HG02610 (cell line): Measurements from ENCODE around the gene SIK3.
A peak's percentile ranks its signal among the peaks of the same experiment; 100 is the strongest.

ENCODE experiments used
- ATAC-seq: cut with Tn5 transposase; IDR thresholded peaks from one replicate; pipeline ENCODE4 v1.9.1; 2021; ENCODE audit warnings: mild to moderate bottlenecking, moderate library complexity; ENCODE audit not compliant: unreplicated experiment

The SIK3 gene

DNA sequence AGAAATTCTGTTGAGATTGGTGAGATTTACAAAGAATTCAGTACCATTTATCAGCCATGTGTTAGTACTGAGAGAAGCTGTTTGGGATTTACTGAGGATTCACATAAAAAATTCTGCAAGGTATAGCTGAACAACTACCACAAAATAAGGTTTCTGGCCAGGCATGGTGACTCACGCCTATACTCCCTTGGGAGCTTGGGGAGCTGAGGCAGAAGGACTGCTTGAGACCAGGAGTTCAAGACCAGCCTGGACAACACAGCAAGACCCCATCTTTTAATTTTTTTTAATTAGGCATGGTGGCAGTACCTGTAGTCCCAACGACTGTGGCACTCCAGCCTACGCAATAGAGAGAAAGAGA is 86.7 kb downstream of the SIK3 start:
- ATAC-seq = no peak

DNA sequence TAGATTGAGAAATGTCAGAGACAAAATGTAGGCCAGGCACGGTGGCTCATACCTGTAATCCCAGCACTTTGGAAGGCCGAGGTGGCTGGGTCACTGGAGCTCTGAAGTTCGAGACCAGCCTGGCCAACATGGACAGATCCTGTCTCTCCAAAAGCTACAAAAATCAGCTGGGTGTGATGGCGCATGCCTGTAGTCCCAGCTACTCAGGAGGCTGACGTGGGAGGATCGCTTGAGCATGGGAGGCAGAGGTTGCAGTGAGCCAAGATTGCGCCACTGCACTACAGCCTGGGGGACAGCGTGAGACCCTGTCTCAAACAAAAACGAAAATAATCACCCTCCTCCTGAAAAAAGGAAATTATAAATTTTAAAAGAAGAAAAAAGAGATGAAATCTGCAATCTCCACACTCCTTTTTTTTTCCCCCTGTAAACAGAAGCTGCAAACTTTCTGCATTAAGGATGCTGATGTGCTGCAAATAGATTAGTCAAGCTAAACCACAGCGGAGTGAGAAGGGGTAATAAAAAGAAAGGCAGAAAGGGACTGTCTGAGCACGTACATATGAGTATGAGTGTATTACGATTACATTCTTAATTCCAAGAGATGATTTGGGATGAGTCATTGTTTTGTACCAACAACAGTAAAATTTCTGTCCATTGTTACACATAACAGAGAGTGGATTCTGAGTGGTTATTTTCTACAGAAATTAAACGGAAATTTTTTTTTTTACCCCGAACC is 87.3 kb downstream of the SIK3 start:
- no peak for ATAC-seq

- no peak for ATAC-seq
These were observed 88.2 kb downstream of the SIK3 start for GRCh38 chr11:117009905-117010605.

GRCh38 chr11:117005758-117006157 is 92.5 kb downstream of the SIK3 start:
- no peak for ATAC-seq

- no peak for ATAC-seq
These were observed 95.5 kb downstream of the SIK3 start for GRCh38 chr11:117002639-117003299.

DNA sequence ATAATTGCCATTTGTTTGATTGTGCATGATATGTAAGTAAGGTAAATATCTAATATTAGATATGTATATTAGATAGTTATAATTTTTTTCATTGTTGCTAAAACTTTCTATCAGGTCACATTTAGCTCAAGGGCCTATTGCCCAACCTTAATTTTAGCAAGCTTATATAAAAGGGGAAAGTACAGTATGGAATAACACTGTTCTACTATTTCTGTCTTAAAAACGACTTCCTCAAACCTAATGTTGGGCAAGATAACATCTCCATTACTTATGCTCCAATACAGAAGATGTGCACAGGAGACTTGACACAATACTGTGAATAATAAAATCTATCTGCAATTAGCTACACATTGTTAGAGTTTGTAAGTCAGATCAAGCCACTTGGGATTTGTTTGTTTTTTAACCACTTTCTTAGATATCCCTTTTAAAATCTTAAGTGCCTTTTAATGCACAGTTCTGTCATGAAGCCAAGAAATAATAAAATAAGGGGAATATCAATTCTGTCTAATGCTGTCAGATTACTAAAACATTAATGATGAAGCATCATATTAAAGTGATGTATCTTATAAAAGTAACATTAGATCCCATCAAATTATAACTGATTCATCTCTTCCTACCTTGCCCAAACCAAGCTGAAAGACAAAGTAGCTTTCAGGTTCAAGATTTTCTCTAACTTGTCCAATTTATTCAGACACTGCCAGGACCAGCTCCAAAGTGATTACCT is 98.1 kb downstream of the SIK3 start:
- no peak for ATAC-seq

DNA sequence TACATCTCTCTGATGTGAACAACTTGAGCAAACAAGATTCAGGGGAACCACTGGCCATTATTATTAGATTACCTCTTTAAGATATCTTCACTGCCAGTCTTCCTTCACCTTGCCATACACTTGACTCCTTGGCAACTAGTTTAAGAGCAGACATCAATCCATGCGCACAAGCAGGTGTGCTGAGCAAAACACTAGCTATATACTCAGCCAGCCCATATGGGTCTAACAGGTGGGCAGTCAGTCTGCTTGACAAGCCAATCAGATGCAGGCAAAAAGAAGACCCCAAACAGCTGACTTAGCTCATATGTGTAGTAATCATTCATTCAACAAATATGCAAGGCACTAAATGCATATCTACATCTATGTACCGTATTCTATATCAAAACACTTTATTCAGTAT is 101.2 kb downstream of the SIK3 start:
- no peak for ATAC-seq

- no peak for ATAC-seq
These were observed 104.0 kb downstream of the SIK3 start for GRCh38 chr11:116994195-116994594.

- no peak for ATAC-seq
These were observed 104.6 kb downstream of the SIK3 start for GRCh38 chr11:116993599-116993998.

GRCh38 chr11:116991491-116991890 is 106.7 kb downstream of the SIK3 start:
- ATAC-seq = no peak

DNA sequence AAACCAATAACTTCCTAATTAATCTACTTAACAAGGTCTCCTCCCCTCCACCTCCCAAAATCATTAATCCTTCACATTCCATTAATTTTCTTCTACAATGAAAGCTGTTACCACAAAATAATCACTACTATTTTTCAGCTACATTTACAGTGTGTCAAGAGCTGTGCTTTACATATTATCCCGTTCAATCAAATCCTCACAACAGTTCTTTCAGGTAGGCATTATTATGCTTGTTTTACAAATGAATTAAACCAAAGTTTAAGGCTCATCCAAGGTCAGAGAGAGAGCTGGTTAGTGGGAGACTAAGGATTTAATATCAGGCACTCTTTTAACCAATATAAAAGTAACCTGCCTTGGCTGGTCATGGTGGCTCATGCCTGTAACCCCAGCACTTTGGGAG is 107.4 kb downstream of the SIK3 start:
- ATAC-seq = no peak

GRCh38 chr11:116990061-116990473 is 108.2 kb downstream of the SIK3 start:
- no peak for ATAC-seq

- no peak for ATAC-seq
These were observed 109.0 kb downstream of the SIK3 start for GRCh38 chr11:116989184-116989583.

GRCh38 chr11:116986521-116987105 is 111.6 kb downstream of the SIK3 start:
- peak; percentile 48 for ATAC-seq

GRCh38 chr11:116984589-116984988 is 113.6 kb downstream of the SIK3 start:
- ATAC-seq = no peak

DNA sequence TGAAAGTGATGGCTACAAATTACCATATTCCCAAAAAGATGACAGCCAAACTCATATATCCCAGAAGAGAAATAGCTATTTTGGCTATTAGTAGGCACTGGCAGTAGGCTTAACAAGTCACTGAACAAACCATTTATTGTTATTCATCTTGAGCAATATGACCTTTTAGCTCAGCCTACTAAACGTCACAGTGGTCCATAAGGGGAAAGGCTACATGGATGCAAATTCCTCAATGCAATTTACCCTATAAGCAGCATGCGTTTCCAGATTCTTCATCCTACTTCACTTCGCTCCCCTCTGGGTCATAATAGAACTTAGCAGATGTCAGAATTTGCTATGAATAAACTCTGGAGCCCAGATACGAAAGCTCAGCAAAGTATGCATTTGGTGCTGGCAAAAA is 114.0 kb downstream of the SIK3 start:
- ATAC-seq = no peak

- ATAC-seq = no peak
These were observed 116.9 kb downstream of the SIK3 start for GRCh38 chr11:116981266-116981885.

DNA sequence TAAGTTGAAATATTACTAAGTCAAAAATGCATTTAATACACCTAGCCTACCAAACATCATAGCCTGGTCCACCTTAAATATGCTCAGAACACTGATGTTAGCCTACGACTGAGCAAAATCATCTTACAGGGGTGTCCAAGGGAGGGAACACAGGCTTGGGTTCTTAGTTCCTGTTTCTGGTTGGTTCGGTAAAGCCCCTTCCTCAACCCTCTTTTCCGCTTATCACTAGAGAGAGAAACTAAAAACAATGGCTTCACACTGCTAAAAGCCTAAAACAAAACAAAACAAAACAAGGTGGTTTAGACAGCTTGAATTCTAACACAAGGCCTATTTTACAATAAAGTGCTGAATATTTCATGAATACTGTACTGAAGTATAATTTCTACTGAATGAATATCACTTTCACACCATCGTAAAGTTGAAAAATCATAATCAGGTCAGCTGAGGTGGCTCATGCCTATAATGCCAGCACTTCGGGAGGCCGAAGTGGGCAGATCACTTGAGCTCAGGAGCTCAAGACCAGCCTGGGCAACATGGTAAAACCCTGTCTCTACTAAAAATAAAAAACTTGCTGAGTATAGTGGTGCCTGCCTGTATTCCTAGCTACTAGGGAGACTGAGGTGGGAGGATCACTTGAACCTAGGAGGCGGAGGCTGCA is 118.0 kb downstream of the SIK3 start:
- ATAC-seq = peak; percentile 81

- ATAC-seq = no peak
These were observed 121.2 kb downstream of the SIK3 start for GRCh38 chr11:116976941-116977570.

DNA sequence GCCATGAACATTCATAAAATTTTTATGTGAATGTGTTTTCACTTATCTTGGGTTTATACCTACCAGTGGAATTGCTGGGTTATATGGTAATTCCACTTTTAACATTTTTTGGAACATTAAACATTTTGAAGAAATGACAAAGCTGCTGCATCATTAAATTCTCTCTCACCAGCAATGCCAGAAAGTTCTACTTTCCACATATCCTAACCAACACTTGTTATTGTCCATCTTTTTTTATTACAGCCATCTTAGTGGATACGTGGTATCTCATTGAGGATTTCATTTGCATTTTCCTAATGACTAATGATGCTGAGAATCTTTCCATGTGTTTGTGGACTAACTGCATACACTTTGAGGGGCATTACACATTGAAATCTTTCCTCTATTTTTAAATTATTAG is 122.6 kb downstream of the SIK3 start:
- ATAC-seq = no peak
